GM12892 (cell line): Measurements from ENCODE around the gene CORO2A.

Source experiments
- DNase-seq: peaks from one replicate; pipeline ENCODE4 v3.0.0; 2011; ENCODE audit not compliant: insufficient read length
- FAIRE-seq: peaks from 2 replicates; lab custom pipeline; 2011; peaks lifted over from hg19 to GRCh38; lab: Jason Lieb, UNC
- POLR2A ChIP-seq: IDR thresholded peaks from 2 replicates; pipeline ENCODE4 v1.6.1; 2011; ENCODE audit warnings: low read depth, low read length, control low read depth
- POLR2AphosphoS5 ChIP-seq: IDR thresholded peaks from 2 replicates; pipeline ENCODE4 v1.6.1; 2011; ENCODE audit warnings: low read depth, low read length, control low read depth
- TAF1 ChIP-seq: IDR thresholded peaks from 2 replicates; pipeline ENCODE4 v1.6.1; 2011; ENCODE audit warnings: low read depth, mild to moderate bottlenecking, control low read depth, low read length, borderline replicate concordance

Gene CORO2A

GRCh38 chr9:98146101-98146991 lies 46.1 kb downstream of the CORO2A start:
- no peak for TF ChIP-seq TAF1
- no peak for TF ChIP-seq POLR2AphosphoS5
- TF ChIP-seq POLR2A = no peak
- FAIRE-seq (no peak), DNase-seq (peak; percentile 39)

- no peak for TF ChIP-seq POLR2AphosphoS5
- no peak for TF ChIP-seq TAF1
- TF ChIP-seq POLR2A = no peak
- DNase-seq = no peak
- FAIRE-seq = no peak
These were observed 47.8 kb downstream of the CORO2A start for GRCh38 chr9:98144631-98145030.

GRCh38 chr9:98144076-98144475 lies 48.4 kb downstream of the CORO2A start:
- no peak for TF ChIP-seq POLR2AphosphoS5
- TF ChIP-seq POLR2A = no peak
- TF ChIP-seq TAF1 = no peak
- no peak for FAIRE-seq

GRCh38 chr9:98142925-98143481 lies 49.4 kb downstream of the CORO2A start:
- FAIRE-seq (no peak), DNase-seq (no peak)
- TF ChIP-seq TAF1 (no peak), POLR2A (no peak), POLR2AphosphoS5 (no peak)

More at GRCh38 chr9:98144076-98144475, 48.4 kb downstream of the CORO2A start:
- no peak for DNase-seq

GRCh38 chr9:98142182-98142907 lies 50.1 kb downstream of the CORO2A start:
- no peak for FAIRE-seq
- TF ChIP-seq TAF1 = no peak
- TF ChIP-seq POLR2A = no peak
- TF ChIP-seq POLR2AphosphoS5 = no peak
- no peak for DNase-seq

GRCh38 chr9:98140503-98140902 lies 51.9 kb downstream of the CORO2A start:
- TF ChIP-seq POLR2AphosphoS5 (no peak), POLR2A (no peak), TAF1 (no peak)
- DNase-seq = no peak
- no peak for FAIRE-seq

- DNase-seq (no peak), FAIRE-seq (no peak)
- TF ChIP-seq POLR2A = no peak
- TF ChIP-seq TAF1 = no peak
- no peak for TF ChIP-seq POLR2AphosphoS5
These were observed 55.9 kb downstream of the CORO2A start for GRCh38 chr9:98136489-98136888.

- FAIRE-seq (no peak), DNase-seq (no peak)
- TF ChIP-seq POLR2A (no peak), TAF1 (no peak), POLR2AphosphoS5 (no peak)
These were observed 56.5 kb downstream of the CORO2A start for GRCh38 chr9:98135938-98136337.

GRCh38 chr9:98135558-98135934 lies 56.9 kb downstream of the CORO2A start:
- no peak for DNase-seq
- no peak for FAIRE-seq
- TF ChIP-seq POLR2A (no peak), TAF1 (no peak), POLR2AphosphoS5 (no peak)

- no peak for DNase-seq
- no peak for TF ChIP-seq TAF1
- no peak for TF ChIP-seq POLR2AphosphoS5
- TF ChIP-seq POLR2A = no peak
- FAIRE-seq = no peak
These were observed 57.5 kb downstream of the CORO2A start for GRCh38 chr9:98134702-98135557.
